D721Med (cell line): Measurements from ENCODE around the gene SETSIP.
"Not testable (repeated sequence)": the region's sequence is repeated elsewhere in the genome, so short reads cannot be mapped to it uniquely, and the experiment has no call there.

Experiments used
- DNase-seq: peaks from one replicate; pipeline ENCODE4 v3.0.0; 2011; ENCODE audit warnings: low spot score; ENCODE audit not compliant: insufficient read length
- FAIRE-seq: peaks from 2 replicates; lab custom pipeline; 2011; peaks lifted over from hg19 to GRCh38; lab: Jason Lieb, UNC
- CTCF ChIP-seq: IDR thresholded peaks from 2 replicates; pipeline ENCODE4 v1.5.1; 2012; ENCODE audit warnings: mild to moderate bottlenecking, control low read depth; ENCODE audit not compliant: insufficient read depth; ENCODE audit errors: missing control alignments

SETSIP gene

GRCh38 chr1:92031281-92032110 lies 43.7 kb downstream of the SETSIP start:
- FAIRE-seq, result no peak
- TF ChIP-seq CTCF, result no peak

GRCh38 chr1:92030656-92031107 lies 44.5 kb downstream of the SETSIP start:
- DNase-seq (no peak), FAIRE-seq (no peak)
- TF ChIP-seq CTCF, result no peak

More at GRCh38 chr1:92031281-92032110, 43.7 kb downstream of the SETSIP start:
- DNase-seq, result no peak

- no peak for TF ChIP-seq CTCF
- FAIRE-seq, result no peak
- no peak for DNase-seq
Measured at GRCh38 chr1:92029241-92029922, 45.8 kb downstream of the SETSIP start.

- FAIRE-seq, result no peak
Measured at GRCh38 chr1:92026806-92027205, 48.4 kb downstream of the SETSIP start.

GRCh38 chr1:92026042-92026441 lies 49.2 kb downstream of the SETSIP start:
- DNase-seq, FAIRE-seq: not testable (repeated sequence)

More at GRCh38 chr1:92026806-92027205, 48.4 kb downstream of the SETSIP start:
- TF ChIP-seq CTCF, result no peak
- no peak for DNase-seq
